Stimulated activated naive CD4-positive, alpha-beta T cell (primary cell): ENCODE measurements around the gene FAM227A.
"Not testable (repeated sequence)": the region's sequence is repeated elsewhere in the genome, so short reads cannot be mapped to it uniquely, and the experiment has no call there.

Experiments used
- DNase-seq, 6 experiments: peaks; one replicate each; lab custom pipeline; 2025; lab: John Stamatoyannopoulos, UW

The FAM227A gene

DNA sequence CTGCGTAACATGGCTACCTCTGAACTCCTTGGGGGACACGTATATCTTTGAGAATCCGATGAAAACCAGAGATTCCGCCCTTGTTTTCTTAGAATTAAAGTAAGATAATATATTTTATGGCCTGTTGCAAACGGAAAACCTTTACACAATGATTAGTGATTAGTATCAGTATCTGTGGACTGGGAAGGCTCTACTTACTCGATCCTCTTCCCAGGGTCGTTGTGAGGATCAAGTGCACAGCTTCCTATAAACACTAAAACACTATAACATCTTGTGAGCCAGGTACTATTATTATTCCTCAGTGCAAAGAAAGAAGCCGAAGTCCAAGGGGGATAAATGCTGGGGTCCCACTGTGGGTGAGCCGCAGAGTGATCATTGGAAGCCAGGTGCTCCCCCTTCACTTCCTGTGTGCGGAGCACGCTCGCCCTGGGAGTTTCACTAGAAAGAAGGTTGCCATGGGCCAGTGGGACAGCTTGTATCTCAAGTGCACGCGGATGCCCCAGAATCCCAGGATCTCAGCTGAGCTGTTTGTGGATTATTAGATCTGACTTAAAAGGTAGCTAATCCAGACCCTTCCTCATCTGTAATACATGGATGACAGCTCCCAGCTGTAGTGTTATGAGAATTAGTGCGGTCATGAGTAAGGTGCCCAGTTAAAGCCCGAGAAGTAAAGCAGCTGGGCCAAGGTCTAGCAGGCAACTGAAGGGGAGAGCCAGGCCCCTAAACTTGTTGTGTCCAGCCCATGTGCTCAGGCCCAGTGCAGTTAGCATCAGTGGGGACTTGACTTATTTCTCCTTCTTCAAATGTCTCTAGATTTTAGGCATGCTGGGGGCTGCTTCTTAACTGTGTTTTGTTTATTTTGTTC lies 1.1 kb upstream of the FAM227A start:
- DNase-seq: peak in 4 of 6 experiments; percentile 1 to 40 (median 12)

- no peak for DNase-seq
Measured at GRCh38 chr22:38655519-38656255, 505 bp downstream of the FAM227A start.

- DNase-seq: no peak
Measured at GRCh38 chr22:38653741-38654140, 2.5 kb downstream of the FAM227A start.

DNA sequence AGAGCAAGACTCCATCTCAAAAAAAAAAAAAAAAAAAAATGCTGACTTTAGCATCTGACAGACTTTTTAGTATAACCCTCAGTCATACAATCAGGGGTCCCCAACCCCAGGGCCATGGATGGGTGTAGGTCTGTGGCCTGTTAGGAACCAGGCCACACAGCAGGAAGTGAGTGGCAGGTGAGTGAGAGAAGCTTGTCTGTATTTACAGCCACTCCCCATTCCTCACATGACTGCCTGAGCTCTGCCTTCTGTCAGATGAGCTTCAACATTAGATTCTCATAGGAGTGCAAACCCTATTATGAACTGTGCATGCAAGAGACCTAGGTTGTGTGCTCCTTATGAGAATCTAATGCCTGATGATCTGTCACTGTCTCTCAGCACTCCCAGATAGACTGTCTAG lies 3.3 kb downstream of the FAM227A start:
- DNase-seq: no peak

GRCh38 chr22:38649841-38650522 lies 6.2 kb downstream of the FAM227A start:
- no peak for DNase-seq

DNA sequence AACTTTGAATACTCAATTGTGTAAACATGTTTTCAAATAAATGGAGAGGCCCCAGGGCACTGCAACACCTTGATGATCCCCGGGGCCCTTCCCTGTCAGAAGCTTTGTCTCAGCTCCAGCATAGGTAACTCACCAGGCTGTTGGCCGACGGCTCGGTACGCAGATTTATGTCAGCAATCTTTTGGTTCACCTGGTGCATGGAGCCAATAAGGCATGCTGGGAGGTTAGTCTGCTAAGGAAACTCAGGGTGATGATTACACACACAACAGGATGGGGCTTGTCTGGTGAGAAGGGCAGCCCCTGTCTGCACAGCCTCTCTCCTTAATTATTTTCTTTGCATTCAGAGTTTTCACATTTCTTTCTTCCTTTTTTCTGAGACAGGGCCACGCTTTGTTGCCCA lies 10.8 kb downstream of the FAM227A start:
- no peak for DNase-seq

- DNase-seq: not testable (repeated sequence)
Measured at GRCh38 chr22:38644245-38644644, 11.9 kb downstream of the FAM227A start.

DNA sequence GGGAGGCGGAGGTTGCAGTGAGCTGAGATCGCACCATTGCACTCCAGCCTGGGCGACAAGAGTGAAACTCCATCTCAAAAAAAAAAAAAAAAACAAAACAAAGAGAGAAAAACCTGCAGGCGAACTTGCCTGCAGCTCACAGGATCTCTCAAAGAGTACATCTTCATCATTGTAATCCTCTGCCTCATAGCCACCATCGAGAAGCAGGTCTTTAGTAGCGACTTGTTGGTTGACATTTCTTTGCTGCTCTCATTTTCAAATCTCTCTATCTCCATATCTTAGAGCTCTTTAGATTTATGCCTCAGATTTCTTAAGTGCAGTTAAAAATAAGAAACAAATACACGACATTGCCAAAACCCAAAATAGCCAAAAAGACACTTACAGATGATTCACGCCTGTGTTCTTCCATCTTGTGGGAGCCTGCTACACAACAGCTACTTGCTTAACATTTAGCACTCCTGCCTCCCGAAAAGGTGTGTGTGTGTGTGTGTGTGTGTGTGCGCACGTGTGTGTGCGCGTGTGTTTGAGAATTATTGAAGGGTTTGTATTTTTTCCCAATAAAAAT lies 14.6 kb downstream of the FAM227A start:
- DNase-seq: no peak

GRCh38 chr22:38638728-38639127 lies 17.5 kb downstream of the FAM227A start:
- DNase-seq: no peak

DNA sequence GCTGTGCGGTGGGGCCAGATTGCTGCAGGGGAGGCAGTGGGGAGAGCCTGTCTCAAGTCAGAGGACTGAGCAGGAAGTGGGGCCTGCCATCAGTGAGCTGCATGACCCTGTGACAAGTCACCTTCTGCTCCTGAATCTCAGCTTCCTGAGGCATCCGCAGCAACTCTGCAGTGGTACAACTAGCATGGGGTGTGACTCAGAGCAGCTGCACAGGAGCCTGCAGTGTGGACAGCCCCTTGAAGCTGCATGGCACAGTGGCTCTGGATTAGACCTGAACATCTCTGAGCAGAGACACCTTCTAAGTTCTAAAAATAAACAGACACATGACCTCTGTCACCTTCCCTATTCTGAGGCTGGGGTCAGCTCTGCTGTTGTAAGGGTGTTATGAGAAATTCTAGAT lies 18.0 kb downstream of the FAM227A start:
- no peak for DNase-seq

- DNase-seq: no peak
Measured at GRCh38 chr22:38632528-38632927, 23.7 kb downstream of the FAM227A start.

- DNase-seq: no peak
Measured at GRCh38 chr22:38631724-38632123, 24.5 kb downstream of the FAM227A start.

GRCh38 chr22:38629108-38629507 lies 27.1 kb downstream of the FAM227A start:
- DNase-seq: no peak

DNA sequence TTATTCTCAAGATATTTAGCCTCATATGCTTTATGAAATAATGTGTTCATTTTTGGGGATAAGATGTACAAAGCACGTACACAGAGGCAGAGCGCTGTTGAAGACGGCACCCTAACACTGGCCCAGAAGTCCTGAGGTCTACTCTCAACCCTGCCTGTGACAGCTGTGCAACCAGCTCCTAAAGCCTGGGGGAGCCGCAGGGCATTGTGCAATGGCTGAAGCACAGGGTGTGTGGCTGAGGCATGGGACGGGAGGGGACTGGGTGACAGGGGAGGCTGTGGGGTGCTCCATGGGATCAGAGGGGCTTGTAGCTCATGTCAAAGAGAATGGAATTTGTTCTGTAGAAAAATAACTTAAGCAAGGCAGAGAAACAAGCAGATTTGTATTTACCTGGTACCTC lies 27.7 kb downstream of the FAM227A start:
- no peak for DNase-seq

DNA sequence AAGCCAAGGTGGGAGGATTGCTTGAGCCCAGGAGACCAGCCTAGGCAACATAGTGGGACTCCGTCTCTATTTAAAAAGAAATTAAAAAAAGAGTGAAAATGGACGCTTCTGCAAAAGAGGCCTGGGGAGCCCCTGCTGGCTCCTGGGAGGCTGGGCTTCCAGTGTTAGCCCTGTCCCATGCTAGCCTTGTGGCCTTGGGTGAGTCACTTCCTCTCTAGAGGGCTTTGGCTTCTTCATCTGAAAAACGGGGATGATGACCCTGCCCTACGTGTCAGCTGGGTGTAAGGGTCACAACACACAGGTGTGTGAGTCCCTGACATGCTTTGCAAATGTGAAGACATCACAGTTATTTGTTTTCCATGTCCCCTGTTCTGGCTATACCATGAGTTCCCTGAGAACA lies 32.8 kb downstream of the FAM227A start:
- DNase-seq: no peak

DNA sequence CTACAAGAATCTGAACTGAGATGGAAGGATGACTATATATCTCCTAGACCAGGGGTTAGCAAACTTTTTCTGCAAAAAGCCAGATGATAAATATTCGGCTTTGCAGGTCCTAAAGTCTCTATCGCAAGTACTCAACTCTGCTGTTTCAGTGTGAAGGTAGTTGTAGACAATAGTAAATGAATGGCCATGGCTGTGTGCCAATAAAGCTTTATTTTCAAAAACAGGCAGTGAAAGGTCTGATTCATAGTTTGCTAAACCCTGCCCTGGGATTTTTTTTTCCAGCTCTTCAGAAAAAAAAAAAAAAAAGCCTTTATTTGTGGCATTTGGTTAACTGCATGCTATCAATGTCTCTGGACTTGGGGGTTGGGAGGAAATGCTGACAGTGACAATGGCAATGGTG lies 37.5 kb downstream of the FAM227A start:
- DNase-seq: no peak

- no peak for DNase-seq
Measured at GRCh38 chr22:38618258-38618657, 37.9 kb downstream of the FAM227A start.

DNA sequence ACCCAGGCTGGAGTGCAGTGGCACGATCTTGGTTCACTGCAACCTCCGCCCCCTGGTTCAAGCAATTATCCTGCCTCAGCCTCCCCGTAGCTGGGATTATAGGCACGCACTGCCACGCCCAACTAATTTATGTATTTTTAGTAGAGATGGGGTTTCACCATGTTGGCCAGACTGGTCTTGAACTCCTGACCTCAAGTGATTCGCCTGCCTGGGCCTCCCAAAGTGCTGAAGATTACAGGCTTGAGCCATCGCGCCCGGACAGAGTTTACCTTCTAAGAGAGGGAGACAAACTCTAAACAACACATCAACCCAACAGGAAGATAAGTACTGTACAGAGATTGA lies 41.2 kb downstream of the FAM227A start:
- not testable (repeated sequence) for DNase-seq

- DNase-seq: no peak
Measured at GRCh38 chr22:38614332-38615063, 41.7 kb downstream of the FAM227A start.

DNA sequence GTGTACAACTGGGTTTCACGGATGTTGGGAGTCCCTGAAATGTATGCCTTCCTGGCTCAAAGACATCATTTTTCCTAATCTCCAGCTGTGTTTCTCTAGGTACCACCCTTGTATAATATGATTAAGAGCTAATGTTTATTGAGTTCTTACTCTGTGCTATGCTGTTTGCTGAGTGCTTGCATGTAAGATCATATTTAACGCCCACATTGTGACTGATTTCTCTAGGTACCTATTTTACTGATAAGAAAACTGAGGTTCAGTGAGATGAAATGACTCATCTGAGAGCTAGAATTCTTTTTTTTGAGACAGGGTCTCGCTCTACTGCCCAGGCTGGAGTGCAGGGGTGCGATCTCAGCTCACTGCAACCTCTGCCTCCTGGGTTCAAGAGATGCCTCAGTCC lies 42.6 kb downstream of the FAM227A start:
- no peak for DNase-seq

DNA sequence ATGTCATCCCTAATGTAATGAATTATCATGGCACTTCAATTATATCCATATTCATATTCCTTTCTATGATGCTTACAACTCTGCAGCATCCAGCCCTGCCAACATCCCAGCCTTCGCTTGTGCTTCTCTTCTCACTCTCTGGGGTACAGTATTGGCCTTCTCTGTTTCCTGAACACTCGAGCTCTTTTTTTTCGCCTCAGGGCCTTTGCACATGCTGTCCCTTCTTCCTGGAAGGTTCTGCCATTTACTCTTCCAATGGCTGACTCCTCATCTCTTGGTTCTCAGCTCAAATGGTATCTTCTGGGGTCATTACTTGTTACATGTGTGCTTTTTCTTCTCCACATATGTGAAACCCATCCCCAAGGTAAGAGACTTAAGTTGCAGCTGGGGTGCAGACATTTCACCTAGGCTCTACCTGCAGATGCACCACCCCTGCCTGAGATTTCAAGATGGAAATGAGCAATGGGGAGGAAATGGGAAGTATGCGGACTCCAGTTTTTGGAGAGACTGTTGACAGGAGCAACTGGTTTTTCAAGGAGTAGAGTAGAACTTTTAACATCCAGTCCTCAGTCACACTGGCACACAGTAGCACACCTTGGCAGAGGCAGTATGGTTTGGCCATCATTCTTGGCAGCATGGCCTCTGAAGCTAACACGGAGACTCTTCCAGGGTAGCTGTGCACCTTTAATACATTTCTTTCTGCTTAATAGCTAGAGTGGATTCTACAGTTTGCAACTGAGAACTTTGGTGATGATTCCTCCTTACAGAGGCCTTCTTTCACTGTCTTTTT lies 43.8 kb downstream of the FAM227A start:
- no peak for DNase-seq
